Activated CD4-positive, alpha-beta T cell treated with anti-CD3 and anti-CD28 coated beads, Interleukin-2, amount 50 U/mL, for 48 hours (primary cell): ENCODE results near the gene NDUFV3.
A peak's percentile ranks its signal among the peaks of the same experiment; 100 is the strongest.
"Not testable (repeated sequence)": the region's sequence is repeated elsewhere in the genome, so short reads cannot be mapped to it uniquely, and the experiment has no call there.

Source experiments
- DNase-seq, 2 experiments: peaks; one replicate each; pipeline ENCODE4 v3.0.0-alpha.2; 2020

NDUFV3 gene

GRCh38 chr21:42903817-42904216 is 10.7 kb downstream of the NDUFV3 start:
- DNase-seq, result no peak

GRCh38 chr21:42905195-42905594 is 12.1 kb downstream of the NDUFV3 start:
- no peak for DNase-seq

DNA sequence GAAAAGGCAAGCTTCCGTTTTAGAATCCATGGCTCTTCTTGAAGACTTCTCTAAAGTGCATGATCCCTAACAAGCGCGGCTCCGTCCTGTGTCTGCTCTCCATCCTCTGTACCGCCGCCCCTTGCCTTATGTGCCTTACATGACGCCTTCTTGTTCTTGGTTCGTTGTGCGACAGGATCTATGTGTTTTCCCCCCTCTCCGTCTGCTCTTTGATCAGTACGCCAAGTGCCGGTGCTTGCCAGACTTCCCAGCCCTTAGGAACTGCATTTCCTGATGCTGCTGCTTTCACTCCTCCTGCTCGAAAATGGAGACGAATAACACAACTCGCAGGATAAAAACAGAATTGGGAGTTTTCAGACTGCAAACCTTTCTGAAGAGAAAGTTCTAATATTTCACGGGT is 13.1 kb downstream of the NDUFV3 start:
- no peak for DNase-seq

- DNase-seq, result not testable (repeated sequence)
Observed at GRCh38 chr21:42908484-42908883, 15.4 kb downstream of the NDUFV3 start.

DNA sequence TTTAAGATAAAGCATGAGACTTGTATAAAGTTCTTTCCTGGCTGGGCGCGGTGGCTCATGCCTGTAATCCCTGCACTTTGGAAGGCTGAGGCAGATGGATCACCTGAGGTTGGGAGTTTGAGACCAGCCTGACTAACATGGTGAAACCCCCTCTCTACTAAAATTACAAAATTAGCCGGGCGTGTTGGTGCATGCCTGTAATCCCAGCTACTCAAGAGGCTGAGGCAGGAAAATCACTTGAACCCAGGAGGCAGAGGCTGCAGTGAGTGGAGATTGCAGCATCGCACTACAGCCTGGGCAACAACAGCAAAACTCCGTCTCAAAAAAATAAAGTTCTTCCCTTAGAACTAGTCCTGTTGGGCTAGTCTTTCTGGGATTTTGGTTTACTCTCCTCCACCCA is 18.8 kb downstream of the NDUFV3 start:
- not testable (repeated sequence) for DNase-seq

- DNase-seq, result no peak
Observed at GRCh38 chr21:42913476-42913875, 20.4 kb downstream of the NDUFV3 start.

- no peak for DNase-seq
Observed at GRCh38 chr21:42918291-42918690, 25.2 kb downstream of the NDUFV3 start.

GRCh38 chr21:42921927-42922326 is 28.8 kb downstream of the NDUFV3 start:
- no peak for DNase-seq

- no peak for DNase-seq
Observed at GRCh38 chr21:42922918-42923317, 29.8 kb downstream of the NDUFV3 start.

DNA sequence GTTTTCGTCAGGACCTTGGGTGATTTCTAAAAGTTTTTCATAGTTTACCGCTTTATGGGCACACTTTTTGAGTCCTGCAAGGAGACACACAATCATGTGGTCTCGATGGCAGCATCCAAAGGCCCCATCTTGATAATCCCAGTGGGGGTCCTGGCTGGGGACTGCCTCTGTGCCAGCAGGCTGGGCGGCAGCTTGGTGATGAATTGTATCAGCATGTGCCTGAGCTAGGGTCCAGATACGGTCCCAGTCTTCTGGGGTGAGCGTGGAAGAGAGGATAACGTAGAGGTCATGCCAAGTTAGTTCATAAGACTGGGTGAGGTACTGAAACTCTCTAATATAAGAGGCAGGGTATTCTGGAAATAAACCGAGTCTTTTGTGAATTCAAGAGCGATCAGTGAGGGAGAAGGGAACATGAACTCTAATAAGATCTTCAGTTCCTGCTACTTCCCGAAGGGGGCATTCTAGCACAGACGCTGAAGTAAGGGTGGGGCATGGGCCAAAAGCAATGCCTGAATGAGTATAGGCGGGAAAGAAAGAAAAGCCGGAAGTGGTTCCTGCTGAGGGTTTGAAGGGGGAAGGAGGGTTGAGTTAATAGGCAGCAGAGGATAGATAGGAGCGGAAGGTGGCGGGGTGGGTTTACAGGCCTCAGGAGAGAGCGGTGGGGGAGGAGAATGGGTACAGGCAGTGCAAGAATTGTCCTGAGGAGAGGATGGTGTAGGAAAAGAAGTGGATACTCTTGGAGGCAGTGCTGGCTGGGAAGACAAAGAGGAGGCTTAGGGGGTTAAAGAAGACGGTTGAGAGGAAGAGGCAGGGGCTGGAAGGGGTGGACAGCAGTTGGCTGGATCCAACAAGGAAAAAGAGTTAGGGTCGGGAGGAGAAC is 30.7 kb downstream of the NDUFV3 start:
- peak; percentile 70 to 80 for DNase-seq

DNA sequence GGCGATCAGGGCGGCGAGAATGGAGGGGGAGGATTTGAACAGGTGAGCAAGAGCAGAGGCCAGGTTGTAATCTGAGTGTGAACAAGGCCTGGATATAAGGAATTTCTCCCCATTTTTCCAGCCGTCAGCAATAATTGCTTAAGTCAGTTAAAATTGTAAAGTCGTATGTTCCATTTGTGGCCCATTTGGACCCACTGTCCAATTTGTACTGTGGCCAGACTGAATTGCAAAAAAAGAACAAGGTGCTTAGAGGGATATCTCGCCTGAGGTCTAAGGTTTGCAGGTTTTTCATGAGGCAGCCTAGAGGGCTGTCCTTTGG is 31.3 kb downstream of the NDUFV3 start:
- DNase-seq, result no peak

GRCh38 chr21:42925114-42925926 is 32.2 kb downstream of the NDUFV3 start, which contains the start of gene ERVH48-1:
Gene ERVH48-1, minus strand, starts transcription at chr21:42925630. Its CDS starts 6,624 bp downstream, at chr21:42919006.
- DNase-seq, result no peak

GRCh38 chr21:42927474-42928200 is 34.5 kb downstream of the NDUFV3 start:
- not testable (repeated sequence) for DNase-seq

GRCh38 chr21:42929969-42930368 is 36.9 kb downstream of the NDUFV3 start:
- no peak for DNase-seq

DNA sequence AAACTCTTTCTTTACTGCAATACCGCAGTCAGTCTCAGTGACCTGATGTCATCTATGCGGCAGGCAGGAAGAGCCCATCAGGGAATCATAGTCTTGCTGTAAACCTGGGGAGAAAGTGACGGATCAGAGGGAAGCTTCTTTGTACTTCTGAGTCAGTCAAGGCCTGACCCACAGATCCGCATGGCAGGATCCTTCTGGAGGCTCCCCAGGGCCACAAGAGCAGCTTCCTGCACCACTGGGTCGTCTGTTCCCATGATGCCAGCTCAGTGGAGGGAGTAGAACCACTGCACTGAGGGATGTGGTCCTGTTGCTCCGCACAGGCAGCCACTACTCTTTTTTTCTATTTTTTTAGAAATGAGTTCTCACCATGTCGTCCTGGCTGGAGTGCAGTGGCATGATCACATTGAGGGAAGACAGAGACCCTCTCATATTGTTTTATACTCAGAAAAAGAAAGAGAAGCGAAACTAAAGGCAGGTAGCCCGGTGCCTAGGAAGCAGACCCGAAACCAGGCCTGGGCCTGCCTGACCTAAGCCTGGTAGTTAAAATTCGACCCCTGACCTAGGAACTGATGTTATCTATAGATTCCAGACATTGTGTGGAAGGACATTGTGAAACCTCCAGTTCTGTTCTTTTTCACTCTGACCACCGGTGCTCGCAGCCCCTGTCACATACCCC is 38.6 kb downstream of the NDUFV3 start:
- no peak for DNase-seq

DNA sequence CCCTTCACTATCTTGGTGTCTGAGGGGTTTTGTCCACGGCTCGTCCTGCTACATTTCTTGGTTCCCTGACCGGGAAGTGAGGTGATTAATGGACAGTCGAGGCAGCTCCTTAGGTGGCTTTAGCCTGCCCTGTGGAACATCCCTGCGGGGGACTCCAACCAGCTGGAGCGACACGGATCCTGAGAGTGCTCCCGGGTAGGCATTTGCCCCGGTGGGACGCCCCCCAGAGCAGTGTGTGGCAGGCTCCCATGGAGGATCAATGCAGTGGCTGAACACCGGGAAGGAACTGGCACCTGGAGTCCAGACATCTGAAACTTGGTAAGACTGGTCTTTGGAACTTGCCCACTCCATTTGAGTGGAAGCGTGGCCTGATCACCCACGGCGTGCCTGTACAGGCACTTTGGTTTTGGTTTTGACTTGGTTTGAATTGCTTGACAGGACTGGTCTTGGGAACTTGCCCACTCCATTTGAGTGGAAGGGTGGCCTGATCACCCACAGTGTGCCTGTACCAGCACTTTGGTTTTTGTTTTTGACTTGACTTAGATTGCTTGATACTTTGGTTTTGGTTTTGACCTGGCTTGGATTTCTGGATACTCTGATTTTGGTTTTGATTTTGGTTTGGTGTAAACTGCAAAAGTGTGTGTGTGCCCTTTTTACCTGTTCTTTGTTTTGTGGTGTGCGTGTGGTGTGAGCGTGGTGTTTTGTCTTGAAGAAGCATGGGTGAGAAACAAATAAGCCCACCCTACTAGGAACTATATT is 39.4 kb downstream of the NDUFV3 start:
- DNase-seq, result not testable (repeated sequence)

GRCh38 chr21:42933137-42933970 is 40.2 kb downstream of the NDUFV3 start:
- DNase-seq, result not testable (repeated sequence)

- not testable (repeated sequence) for DNase-seq
Observed at GRCh38 chr21:42933973-42934372, 40.9 kb downstream of the NDUFV3 start.

GRCh38 chr21:42936360-42936759 is 43.3 kb downstream of the NDUFV3 start:
- DNase-seq, result not testable (repeated sequence)

- DNase-seq, result not testable (repeated sequence)
Observed at GRCh38 chr21:42937034-42937940, 44.2 kb downstream of the NDUFV3 start.
